Ecto neural progenitor cell (in vitro differentiated cells): ENCODE results near the gene METTL26.

ENCODE experiments used
- DNase-seq: peaks from one replicate; pipeline ENCODE4 v3.0.0-alpha.2; 2018; ENCODE audit warnings: low spot score

The METTL26 gene

DNA sequence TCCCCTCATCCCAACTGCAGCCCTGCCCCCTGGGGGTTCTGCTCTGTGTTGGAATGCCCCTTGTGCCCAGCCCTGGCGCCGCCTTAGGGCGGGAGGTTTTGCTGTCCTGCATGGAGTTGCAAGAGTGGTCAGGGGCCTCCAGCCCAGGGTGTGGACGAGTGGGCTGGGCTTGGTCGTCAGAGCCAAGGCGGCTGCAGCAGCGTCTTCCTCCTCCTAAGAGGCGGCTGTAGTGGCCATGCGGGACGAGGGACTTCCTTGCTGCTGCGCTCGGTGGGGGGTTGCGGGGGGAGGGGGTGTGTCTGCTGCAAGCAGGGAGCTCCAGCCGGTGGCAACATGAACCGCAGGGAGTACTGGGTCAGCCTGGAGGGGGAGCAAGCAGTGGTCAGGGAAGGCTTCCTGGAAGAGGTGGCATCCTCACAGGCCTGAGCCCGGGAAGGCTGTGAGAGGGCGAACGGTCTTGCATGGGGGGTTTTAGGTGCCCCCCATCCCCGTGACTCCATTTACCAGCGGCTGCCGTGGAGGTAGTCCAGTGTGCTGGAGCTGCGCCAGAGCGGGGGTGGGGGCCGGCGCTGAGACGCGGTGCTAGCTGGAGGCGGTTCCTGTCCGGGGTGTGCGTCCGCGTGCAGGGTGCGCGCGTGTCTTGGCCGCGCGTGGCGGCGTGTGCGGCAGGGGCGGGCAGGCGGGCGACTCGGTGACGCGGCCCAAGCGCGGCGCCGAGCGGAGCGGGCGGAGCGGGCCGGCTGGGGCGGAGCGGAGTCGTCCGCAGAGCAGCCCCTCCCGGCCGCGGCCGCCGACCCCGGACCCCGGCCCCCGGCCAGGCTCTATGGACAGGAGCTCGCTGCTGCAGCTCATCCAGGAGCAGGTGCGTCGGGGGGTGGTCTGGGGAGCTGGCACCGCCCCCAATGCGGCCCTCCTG, 39.1 kb upstream of the METTL26 start, which contains the start of gene RHBDL1:
Gene RHBDL1 (plus strand): TSS at position 704 of the 916 bp plus-strand sequence. CDS start 120 bp downstream, at position 824.
- peak; percentile 63 for DNase-seq

DNA sequence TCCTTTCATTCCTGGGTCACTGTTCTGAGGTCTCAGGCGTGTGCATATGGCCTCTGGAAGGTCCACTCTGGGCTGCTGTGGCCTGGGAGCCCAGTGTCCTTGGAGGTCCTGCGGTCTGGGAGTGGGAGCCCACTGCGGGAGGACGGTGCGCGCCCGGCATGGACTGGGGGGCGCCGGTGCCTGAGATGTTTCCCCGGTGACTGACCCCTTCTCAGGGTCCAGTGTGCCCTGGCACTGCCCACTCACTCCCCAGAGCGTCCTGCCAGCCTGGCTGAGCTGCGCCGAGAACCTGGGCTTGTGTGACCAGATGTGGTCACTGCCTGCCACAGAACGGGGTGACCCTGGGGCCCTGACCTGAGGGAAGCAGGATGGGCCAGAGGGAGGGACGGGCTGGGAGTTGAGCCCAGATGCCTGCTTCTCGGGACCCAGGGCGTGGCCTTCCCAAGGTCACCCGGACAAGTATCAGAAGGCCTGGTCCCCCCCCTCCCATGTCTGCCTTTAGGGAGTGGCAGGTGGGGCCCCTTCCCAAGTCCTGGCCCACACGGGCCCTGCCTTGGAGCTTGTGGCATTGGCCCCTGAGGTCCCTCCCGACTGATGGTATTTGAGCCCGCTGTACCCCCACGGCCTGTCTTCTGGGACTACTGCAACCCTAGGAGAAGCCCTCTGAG, 38.2 kb upstream of the METTL26 start:
- DNase-seq = no peak

DNA sequence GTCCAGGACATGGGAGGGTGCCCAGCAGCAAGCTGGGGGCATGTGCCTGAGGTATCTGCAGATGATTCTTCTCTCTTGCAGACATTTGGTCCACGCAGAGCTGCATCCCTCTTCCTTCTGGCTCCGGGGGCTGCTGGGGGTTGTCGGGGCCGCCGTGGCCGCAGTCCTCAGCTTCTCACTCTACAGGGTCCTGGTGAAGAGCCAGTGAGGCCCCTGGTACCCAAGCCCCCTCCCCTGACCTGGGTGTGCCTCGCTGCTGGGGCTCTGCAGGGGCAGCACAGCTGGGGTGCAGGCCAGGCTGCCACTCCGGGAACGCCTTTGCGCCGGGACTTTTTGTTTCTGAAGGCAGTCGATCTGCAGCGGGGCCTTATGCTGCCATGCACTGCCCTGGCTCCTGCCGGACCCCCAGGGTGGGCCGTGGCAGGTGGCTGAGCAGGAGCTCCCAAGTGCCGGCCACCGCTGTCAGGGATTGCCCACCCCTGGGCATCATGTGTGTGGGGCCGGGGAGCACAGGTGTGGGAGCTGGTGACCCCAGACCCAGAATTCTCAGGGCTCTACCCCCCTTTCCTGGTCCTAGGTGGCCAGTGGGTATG, 37.4 kb upstream of the METTL26 start:
- no peak for DNase-seq

DNA sequence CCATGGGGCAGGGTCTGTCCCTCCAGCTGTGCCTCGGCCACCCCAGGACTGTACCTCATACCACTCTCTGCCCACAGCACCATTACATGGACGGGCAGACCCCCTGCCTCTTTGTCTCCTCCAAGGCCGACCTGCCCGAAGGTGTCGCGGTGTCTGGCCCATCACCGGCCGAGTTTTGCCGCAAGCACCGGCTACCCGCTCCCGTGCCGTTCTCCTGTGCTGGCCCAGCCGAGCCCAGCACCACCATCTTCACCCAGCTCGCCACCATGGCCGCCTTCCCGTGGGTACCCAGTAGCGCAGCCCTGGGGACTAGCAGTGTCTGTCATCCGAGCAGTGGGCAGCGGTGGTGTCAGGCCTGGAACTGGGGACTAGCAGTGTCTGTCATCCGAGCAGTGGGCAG, 36.7 kb upstream of the METTL26 start:
- DNase-seq = no peak

DNA sequence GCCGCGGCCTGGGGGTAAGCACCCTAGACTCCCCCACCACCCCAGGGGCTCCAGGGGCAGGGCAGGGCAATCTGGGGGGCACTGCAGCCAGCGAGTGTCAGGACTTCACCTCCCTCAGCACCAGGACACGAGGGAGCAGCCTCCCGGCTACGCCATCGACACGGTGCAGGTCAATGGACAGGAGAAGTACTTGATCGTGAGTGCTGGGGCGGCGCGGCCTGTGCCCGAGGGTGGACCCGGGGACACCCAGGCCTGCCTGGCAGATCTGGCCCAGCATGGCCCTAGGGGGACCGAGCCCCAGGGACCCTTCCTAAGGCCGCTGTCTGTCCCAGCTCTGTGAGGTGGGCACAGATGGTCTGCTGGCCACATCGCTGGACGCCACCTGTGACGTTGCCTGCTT, 36.3 kb upstream of the METTL26 start:
- DNase-seq = no peak

DNA sequence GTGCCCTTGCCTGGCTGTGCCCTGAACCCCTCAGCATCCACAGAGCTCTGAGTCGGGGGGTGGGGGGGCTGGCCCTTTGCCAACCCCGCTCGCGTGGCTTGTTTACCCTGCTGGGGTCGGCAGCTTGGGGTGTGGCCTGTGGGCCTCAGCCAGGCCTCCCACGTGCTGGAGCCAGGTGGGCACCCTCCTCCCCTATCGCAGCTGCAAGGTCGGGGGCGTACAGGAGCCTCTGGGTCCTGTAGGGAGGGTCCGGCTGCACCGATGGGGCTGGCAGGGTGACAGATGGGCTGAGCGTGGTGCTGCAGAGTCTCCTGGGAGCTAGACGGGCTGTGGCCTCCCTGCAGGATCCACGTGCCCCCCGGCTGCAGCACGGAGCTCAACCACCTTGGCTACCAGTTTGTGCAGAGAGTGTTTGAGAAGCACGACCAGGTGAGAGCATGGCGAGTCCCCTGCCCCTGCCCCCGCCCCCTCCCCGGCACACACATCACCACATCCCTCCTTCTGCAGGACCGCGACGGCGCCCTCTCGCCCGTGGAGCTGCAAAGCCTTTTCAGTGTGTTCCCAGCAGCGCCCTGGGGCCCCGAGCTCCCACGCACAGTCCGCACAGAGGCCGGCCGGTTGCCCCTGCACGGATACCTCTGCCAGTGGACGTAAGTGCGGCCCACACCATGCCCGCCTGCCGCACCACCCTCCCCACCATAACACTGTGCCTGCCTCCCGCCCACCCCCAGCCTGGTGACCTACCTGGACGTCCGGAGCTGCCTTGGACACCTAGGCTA, 35.4 kb upstream of the METTL26 start:
- no peak for DNase-seq

DNA sequence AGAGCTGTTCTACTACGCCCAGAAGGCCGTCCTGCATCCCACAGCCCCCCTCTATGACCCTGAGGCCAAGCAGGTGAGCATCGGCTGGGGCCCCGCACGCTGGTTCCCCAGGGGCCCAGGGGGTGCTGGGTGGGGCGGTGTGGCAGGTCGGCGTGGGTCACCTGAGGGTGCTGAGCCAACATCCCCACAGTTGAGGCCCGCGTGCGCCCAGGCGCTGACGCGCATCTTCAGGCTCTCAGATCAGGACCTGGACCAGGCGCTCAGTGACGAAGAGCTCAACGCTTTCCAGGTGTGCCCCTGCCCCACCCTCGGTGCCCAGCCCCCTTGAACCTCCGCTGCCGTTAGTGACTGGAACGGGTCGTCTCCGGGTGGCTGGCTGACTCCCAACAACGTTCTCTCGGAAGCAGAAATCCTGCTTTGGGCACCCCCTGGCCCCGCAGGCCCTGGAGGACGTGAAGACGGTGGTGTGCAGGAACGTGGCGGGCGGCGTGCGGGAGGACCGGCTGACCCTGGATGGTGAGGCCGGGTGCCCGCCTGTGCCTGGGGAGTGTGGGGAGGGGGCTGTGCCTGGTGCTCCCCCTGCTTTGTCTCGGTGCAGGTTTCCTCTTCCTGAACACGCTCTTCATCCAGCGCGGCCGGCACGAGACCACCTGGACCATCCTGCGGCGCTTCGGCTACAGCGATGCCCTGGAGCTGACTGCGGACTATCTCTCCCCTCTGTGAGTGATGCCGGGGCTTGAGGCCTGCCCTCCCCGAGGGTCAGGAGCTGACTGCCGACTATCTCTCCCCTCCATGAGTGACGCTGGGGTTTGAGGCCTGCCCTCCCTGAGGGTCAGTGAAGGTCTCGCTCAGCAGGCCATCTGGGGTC, 34.6 kb upstream of the METTL26 start:
- DNase-seq = no peak

DNA sequence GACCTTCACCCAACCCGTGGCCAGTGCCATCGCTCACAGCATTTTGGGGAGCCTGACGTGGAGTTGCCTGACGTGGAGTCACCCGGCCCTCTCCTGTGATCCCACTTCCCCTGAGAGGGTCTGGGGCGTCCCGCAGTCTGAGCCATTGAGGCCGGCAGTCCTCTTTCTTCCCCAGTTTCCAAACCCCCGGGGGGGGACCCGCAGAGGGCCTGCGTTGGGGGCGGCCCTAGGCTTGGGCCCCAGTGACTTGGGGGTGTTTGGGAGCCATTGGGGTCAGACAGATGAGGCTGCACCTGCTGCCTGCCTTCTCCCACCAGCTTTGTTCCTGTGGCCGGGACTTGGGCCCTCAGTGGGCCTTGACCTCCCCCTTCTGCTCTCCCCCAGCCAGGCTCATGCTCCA, 33.6 kb upstream of the METTL26 start:
- DNase-seq = no peak

DNA sequence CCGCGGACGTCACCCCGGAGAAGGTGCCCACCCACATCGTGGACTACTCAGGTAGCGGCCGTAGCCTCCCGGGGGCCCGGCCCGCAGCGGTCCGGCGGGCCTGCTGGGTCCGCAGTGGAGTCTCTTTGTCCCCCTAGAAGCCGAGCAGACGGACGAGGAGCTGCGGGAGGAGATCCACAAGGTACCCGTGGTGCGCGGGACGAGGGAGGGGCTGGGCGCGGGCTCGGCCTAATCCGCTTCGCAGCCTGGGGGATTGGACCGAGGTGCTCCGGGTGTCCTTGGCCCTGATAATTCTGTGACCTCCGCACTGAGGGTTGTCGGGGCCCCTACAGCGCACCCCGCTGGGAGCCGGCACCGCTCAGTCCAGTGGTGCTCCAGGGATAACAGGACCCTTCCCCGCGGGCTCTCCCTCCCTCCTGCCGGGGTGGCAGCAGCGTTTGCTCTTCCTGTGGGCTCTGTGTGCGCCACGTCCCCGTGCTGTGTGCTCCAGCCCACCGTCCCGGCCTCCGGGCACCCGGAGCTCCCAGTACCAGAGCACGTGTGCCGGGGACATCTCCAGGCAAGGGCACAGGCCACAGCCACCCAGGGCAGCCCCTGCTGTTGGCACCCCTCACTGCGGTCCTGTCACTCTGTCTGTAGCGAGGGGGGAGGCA, 32.5 kb upstream of the METTL26 start:
- no peak for DNase-seq

DNA sequence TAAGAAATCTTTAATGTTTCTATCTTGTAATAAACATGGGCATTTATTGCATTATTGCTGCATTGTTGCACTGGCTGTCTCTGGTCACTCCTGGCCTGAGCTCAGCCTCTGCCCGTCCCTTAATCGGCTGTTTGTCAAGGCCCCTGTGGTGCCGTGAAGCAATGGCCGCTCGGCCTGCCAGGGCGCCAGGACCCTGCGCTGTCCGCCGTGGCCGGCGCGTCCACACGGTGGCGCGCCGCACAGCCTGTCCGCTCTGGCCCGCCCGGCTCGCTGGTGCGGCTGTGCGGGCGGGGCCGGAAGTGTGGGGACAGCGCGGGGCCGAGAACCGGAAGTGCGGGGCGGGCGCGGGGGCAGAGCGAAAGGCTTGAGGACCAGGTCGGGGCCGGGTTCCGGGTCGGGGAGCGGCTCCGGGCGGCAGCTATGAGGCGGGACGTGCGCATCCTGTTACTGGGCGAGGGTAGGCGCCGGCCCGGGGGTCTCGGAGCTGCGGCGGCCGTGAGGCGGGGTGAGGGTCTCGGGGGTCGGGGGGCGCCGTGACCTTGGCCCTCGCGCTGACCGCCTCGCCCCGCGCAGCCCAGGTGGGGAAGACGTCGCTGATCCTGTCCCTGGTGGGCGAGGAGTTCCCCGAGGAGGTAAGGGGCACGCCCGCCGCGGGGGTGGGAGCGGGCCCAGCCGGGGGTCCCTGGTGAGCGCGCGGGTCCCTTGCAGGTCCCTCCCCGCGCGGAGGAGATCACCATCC, 31.8 kb upstream of the METTL26 start, which contains the start of gene RHOT2:
Gene RHOT2 (plus strand): TSS at position 353 of the 739 bp plus-strand sequence. CDS start 68 bp downstream, at position 421.
- peak; percentile 93 for DNase-seq

DNA sequence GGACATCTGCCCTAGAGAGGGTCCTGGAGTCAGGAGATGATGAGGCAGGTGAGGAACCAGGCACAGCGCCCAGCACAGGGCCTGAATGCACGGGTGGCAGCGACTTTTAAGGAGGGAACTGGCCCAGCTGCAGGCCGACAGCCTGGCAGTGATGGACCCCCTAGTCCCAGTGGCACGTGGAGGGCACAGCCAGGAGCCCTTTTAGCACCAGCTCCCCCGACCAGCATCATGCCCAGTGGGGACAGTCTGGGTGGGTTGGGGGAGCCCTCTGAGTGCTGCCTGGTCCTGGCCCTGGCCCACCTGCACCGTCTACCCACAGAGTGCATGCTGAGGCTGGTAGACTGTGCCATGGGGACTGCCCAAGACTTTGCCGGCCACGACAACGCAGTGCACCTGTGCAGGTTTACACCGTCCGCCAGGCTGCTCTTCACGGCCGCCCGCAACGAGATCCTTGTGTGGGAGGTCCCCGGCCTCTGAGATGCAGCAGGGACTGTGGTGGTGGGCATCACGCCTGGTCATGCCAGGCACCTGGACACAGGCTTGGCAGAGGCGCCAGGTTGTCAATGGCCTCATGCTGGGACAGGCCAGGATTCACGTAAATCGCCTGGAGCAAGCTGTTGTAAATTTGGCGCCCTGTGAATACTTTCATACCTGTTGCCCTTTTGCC, 31.1 kb upstream of the METTL26 start:
- no peak for DNase-seq

DNA sequence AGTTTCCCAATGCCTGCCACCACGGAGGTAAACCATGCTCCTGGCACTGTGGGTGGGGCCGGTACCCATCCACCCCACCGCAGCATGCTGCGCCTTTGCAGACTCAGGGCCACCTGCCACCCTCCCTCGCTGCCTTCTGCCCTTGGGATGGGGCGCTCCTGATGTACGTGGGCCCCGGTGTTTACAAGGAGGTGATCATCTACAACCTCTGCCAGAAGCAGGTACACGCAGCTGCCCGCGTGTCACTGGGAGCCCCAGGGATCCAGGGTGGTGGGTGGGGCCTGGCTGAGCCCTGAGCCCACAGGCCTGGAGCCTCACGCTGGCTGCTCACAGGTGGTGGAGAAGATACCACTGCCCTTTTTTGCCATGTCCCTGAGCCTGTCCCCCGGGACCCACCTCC, 30.5 kb upstream of the METTL26 start:
- no peak for DNase-seq

DNA sequence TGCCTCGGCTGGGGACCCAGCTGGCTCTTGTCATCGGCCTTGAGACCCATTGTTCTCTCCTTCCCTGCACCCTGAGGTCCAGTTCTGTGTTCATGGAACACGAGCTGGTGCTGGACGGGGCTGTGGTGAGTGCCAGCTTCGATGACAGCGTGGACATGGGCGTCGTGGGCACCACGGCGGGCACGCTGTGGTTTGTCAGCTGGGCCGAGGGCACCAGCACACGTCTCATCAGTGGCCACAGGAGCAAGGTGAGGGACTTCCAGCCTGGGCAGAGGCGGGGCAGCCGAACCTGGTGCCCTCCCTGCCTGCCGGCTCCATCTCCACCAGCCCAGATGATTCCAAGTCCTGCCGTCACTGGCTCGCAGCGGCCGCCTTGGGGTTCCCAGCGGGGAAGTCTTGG, 26.5 kb upstream of the METTL26 start:
- DNase-seq = no peak

DNA sequence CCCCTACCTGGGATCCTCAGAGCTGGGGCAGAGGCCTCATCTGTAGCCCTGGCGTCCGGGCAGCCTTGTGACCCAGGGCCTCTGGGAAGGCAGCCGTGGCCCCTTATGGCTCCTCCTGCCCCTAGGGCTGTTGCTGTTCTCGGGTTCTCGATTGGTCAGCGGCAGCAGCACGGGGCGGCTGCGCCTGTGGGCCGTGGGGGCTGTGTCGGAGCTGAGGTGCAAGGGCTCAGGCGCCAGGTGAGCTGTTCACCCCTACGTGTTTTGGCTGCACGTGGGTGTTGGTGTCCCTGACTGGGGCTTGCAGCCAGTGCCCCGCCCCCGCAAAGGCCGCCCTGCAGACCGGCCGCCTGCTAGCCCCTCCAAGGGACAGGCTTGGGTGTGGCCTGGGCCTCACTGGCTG, 26.0 kb upstream of the METTL26 start:
- DNase-seq = no peak

DNA sequence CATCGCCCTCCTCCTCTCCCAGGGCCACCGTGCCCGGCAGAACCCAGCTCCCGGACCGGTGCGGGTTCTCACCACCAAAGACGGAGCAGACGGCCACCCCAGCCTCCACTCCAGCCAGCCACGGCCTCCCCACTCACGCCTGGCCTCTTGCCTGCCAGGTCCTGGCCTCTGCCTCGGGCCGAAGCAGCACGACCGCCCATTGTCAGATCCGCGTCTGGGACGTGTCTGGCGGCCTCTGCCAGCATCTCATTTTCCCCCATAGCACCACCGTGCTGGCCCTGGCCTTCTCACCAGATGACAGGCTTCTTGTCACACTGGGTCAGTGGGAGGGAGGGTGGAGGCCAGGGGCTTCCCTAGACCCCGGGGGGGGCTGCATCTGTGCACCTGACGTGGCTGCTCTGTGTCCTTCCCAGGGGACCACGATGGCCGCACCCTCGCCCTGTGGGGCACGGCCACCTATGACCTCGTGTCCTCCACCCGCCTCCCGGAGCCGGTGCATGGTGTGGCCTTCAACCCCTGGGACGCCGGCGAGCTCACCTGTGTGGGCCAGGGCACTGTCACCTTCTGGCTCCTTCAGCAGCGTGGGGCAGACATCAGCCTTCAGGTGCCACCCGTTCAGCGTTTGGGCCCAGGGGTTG, 25.2 kb upstream of the METTL26 start:
- DNase-seq = no peak

DNA sequence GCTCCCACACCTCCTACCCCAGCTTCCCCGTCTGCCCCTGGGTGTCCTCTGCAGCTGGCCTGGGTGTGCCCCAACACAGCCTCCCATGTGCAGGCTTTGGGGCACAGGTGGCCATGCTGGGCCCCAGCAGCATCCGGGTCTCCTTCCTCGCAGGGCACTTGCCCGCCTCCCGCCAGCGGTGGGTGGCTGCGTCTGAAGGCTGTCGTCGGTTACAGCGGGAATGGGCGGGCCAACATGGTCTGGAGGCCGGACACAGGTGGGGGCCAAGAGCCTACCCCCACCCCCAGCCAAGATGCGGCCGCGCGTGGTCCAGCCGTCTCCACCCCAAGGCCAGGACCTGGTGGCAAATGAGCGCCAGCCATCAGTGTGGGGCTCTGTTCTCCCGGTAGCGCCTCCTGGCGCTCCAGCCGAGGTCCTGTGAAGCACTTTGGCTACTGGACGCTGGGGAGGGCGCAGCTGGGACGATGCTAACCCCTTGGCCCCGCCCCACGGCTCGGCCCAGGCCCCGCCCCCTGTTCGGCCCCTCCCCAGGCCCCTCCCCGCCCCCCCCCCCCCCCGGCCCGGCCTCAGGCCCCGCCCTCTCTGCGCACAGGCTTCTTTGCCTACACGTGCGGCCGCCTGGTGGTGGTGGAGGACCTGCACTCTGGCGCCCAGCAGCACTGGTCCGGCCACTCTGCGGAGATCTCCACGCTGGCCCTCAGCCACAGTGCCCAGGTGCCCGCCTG, 24.5 kb upstream of the METTL26 start:
- DNase-seq = peak; percentile 93

DNA sequence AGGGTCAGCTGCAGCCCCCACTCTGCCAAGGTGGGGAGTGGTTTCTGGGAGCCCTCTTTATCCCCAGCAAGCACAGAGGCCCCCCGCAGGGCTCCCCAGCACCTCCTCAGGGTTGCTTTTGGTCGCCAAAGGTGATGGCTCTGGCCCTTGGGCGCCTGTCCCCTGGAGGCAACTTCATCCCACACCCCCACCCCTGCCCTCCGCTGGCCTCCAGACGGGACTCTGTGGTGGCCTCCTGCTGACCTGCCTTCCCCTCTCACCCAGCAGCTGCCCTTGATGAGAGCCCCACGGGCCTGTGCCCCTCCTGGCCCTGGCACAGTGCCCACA, 24.0 kb upstream of the METTL26 start:
- DNase-seq = no peak

DNA sequence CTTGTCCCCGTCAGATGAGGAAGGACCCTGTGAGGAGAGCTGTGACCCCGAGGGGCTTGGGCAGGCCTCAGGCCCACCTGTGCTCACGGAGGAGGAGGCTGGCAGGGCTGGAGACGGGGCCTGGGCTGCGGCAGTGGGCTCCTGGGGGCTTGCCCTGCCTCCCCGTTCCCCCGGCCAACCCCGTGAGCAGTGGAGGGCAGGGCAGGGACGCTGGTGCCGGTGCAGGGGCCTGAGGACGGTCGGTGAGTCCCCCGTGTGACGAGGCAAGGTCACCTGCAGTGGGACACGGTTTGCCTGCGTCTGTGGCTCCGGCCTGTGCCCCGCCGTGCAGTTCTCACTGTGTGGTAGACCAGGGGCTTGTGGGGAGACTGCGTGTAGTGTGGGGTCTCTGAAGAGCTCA, 23.5 kb upstream of the METTL26 start:
- no peak for DNase-seq
